ENCODE results near the gene SOX10. TPM values are rescaled to one million over a fixed set of nuclear protein-coding genes. Genes with fewer than 3 reads are reported as not detected.

Gene SOX10
- polyA plus RNA-seq, 1 donor from 2014 or later, result not detected

GRCh38 chr22:38032681-38033521 lies 48.5 kb upstream of the SOX10 start:
- TF ChIP-seq POLR2AphosphoS5 (IDR thresholded peaks at IDR 0.05) (no peak), EP300 (conservative IDR thresholded peaks at IDR 0.05; ENCODE audit: poor library complexity, severe bottlenecking) (no peak), MXI1 (conservative IDR thresholded peaks at IDR 0.05; ENCODE audit: poor library complexity, severe bottlenecking) (no peak), SMC3 (conservative IDR thresholded peaks at IDR 0.05; ENCODE audit: poor library complexity) (no peak), EZH2 (IDR thresholded peaks at IDR 0.05; ENCODE audit: borderline replicate concordance, insufficient read depth, low read length, poor library complexity, severe bottlenecking) (no peak), RAD21 (conservative IDR thresholded peaks at IDR 0.05) (no peak), CTCF (IDR thresholded peaks at IDR 0.05; ENCODE audit: poor library complexity, severe bottlenecking) (no peak), TAF1 (IDR thresholded peaks at IDR 0.05; ENCODE audit: low read depth) (no peak)
- TF ChIP-seq, protein P1, sequence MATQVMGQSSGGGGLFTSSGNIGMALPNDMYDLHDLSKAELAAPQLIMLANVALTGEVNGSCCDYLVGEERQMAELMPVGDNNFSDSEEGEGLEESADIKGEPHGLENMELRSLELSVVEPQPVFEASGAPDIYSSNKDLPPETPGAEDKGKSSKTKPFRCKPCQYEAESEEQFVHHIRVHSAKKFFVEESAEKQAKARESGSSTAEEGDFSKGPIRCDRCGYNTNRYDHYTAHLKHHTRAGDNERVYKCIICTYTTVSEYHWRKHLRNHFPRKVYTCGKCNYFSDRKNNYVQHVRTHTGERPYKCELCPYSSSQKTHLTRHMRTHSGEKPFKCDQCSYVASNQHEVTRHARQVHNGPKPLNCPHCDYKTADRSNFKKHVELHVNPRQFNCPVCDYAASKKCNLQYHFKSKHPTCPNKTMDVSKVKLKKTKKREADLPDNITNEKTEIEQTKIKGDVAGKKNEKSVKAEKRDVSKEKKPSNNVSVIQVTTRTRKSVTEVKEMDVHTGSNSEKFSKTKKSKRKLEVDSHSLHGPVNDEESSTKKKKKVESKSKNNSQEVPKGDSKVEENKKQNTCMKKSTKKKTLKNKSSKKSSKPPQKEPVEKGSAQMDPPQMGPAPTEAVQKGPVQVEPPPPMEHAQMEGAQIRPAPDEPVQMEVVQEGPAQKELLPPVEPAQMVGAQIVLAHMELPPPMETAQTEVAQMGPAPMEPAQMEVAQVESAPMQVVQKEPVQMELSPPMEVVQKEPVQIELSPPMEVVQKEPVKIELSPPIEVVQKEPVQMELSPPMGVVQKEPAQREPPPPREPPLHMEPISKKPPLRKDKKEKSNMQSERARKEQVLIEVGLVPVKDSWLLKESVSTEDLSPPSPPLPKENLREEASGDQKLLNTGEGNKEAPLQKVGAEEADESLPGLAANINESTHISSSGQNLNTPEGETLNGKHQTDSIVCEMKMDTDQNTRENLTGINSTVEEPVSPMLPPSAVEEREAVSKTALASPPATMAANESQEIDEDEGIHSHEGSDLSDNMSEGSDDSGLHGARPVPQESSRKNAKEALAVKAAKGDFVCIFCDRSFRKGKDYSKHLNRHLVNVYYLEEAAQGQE (IDR thresholded peaks at IDR 0.05; ENCODE audit: borderline replicate concordance), result no peak
- H4K20me1 ChIP-seq (ENCODE audit: insufficient read depth), result no peaks in the 10 kb centered on the region

GRCh38 chr22:38031491-38031890 lies 47.1 kb upstream of the SOX10 start:
- no peak overlapping the region for H3K4me2 ChIP-seq (ENCODE audit: low read length)
- H3K79me2 ChIP-seq (replicated peaks; ENCODE audit: insufficient read depth, low read length), result no peaks in the 10 kb centered on the region
- TF ChIP-seq RAD21 (conservative IDR thresholded peaks at IDR 0.05), result no peak
- no peak for TF ChIP-seq CTCF (IDR thresholded peaks at IDR 0.05; ENCODE audit: poor library complexity, severe bottlenecking)
- TF ChIP-seq EZH2 (IDR thresholded peaks at IDR 0.05; ENCODE audit: borderline replicate concordance, insufficient read depth, low read length, poor library complexity, severe bottlenecking), result no peak
- no peak for TF ChIP-seq POLR2AphosphoS5 (IDR thresholded peaks at IDR 0.05)
- no peak for TF ChIP-seq EP300 (conservative IDR thresholded peaks at IDR 0.05; ENCODE audit: poor library complexity, severe bottlenecking)
- no peak for TF ChIP-seq SMC3 (conservative IDR thresholded peaks at IDR 0.05; ENCODE audit: poor library complexity)
- no peak for TF ChIP-seq MXI1 (conservative IDR thresholded peaks at IDR 0.05; ENCODE audit: poor library complexity, severe bottlenecking)
- no peak for TF ChIP-seq TAF1 (IDR thresholded peaks at IDR 0.05; ENCODE audit: low read depth)
- TF ChIP-seq, protein P1 (IDR thresholded peaks at IDR 0.05; ENCODE audit: borderline replicate concordance), result no peak
- H4K20me1 ChIP-seq (ENCODE audit: insufficient read depth), result no peaks in the 10 kb centered on the region
- H3K9me3 ChIP-seq (ENCODE audit: low read length), result no peaks in the 10 kb centered on the region
- H3K27ac ChIP-seq (ENCODE audit: low read length), result no peak overlapping the region
- no peak overlapping the region for H3K4me3 ChIP-seq (ENCODE audit: low read length)
- H3K9me2 ChIP-seq (ENCODE audit: insufficient read depth, low read length), result no peaks in the 10 kb centered on the region
- no peaks in the 10 kb centered on the region for H3F3A ChIP-seq (ENCODE audit: insufficient read depth, low read length, poor library complexity, severe bottlenecking)
- H3K36me3 ChIP-seq (ENCODE audit: insufficient read depth, low read length), result no peaks in the 10 kb centered on the region
- no peak overlapping the region for H2AFZ ChIP-seq (ENCODE audit: low read depth, low read length)
- H3K9ac ChIP-seq (ENCODE audit: low read length), result no peak overlapping the region
- no peaks in the 10 kb centered on the region for H3K27me3 ChIP-seq (ENCODE audit: insufficient read depth, low read depth, low read length)

More at GRCh38 chr22:38032681-38033521, 48.5 kb upstream of the SOX10 start:
- Histone ChIP-seq H3K9me2 (ENCODE audit: insufficient read depth, low read length) (no peaks in the 10 kb centered on the region), H3K9ac (ENCODE audit: low read length) (no peak overlapping the region), H2AFZ (ENCODE audit: low read depth, low read length) (no peak overlapping the region), H3K27me3 (ENCODE audit: insufficient read depth, low read depth, low read length) (no peaks in the 10 kb centered on the region), H3K4me3 (ENCODE audit: low read length) (no peak overlapping the region), H3K79me2 (replicated peaks; ENCODE audit: insufficient read depth, low read length) (no peaks in the 10 kb centered on the region), H3K27ac (ENCODE audit: low read length) (no peak overlapping the region), H3F3A (ENCODE audit: insufficient read depth, low read length, poor library complexity, severe bottlenecking) (no peaks in the 10 kb centered on the region), H3K36me3 (ENCODE audit: insufficient read depth, low read length) (no peaks in the 10 kb centered on the region), H3K4me2 (ENCODE audit: low read length) (no peak overlapping the region), H3K9me3 (ENCODE audit: low read length) (no peaks in the 10 kb centered on the region)

Measured in neural cell (in vitro differentiated cells).